CD4-positive, alpha-beta memory T cell (primary cell): Measurements from ENCODE around the gene ARMC9. TPM values are rescaled to one million over a fixed set of nuclear protein-coding genes. Genes with fewer than 3 reads are reported as not detected.

Experiments
- CTCF ChIA-PET: fragments of 350-600 bp; sonication (Branson Sonifier 250); formaldehyde crosslinking; loops from one replicate; lab custom pipeline; 2021; ENCODE audit warnings: inconsistent platforms; ENCODE audit not compliant: partially characterized antibody; lab: Charles Lee
- POLR2A ChIA-PET: fragments of 350-600 bp; sonication (Branson Sonifier 250); formaldehyde crosslinking; loops from one replicate; lab custom pipeline; 2021; ENCODE audit not compliant: partially characterized antibody; lab: Charles Lee
- DNase-seq, 5 donors: peaks; one replicate each; pipeline versions ENCODE4 v3.0.0 to v3.0.0-alpha.2; 2020 to 2022; ENCODE audit warnings: mixed read lengths in 1 of 5
- H3K27ac ChIP-seq: one replicate; pipeline ENCODE4 v1.7.0; 2013; ENCODE audit warnings: low read depth, low read length
- H3K27me3 ChIP-seq: 2 replicates; pipeline ENCODE4 v1.7.0; 2013; ENCODE audit warnings: mild to moderate bottlenecking, low read length, moderate library complexity; ENCODE audit not compliant: insufficient read depth
- H3K36me3 ChIP-seq: 2 replicates; pipeline ENCODE4 v1.7.0; 2013; ENCODE audit warnings: mild to moderate bottlenecking, low read length, moderate library complexity; ENCODE audit not compliant: insufficient read depth
- H3K4me1 ChIP-seq: 2 replicates; pipeline ENCODE4 v1.7.0; 2013; ENCODE audit warnings: mild to moderate bottlenecking, low read length, moderate library complexity; ENCODE audit not compliant: insufficient read depth
- H3K4me3 ChIP-seq, 2 donors: one replicate each; pipeline ENCODE4 v1.7.0; 2013; ENCODE audit warnings: low read length in 2 of 2, mild to moderate bottlenecking in 1 of 2
- H3K9me3 ChIP-seq, 2 donors: one replicate each; pipeline ENCODE4 v1.7.0; 2013; ENCODE audit warnings: low read length in 2 of 2, control low read depth in 1 of 2; ENCODE audit not compliant: control insufficient read depth in 1 of 2
- H3K27ac Mint-ChIP-seq, 7 donors: one replicate each; pipeline ENCODE4 v1.8.0; 2020 to 2021; ENCODE audit warnings: mixed read lengths in 7 of 7, mild to moderate bottlenecking in 6 of 7, inconsistent platforms in 3 of 7, moderate library complexity in 3 of 7
- H3K27me3 Mint-ChIP-seq, 2 donors: one replicate each; pipeline ENCODE4 v1.8.0; 2020 to 2021; ENCODE audit warnings: mixed read lengths in 2 of 2
- H3K36me3 Mint-ChIP-seq, 2 donors: one replicate each; pipeline ENCODE4 v1.8.0; 2020 to 2021; ENCODE audit warnings: mixed read lengths in 2 of 2, inconsistent platforms in 1 of 2, mild to moderate bottlenecking in 1 of 2
- H3K4me1 Mint-ChIP-seq, 4 donors: one replicate each; pipeline ENCODE4 v1.8.0; 2020 to 2021; ENCODE audit warnings: mixed read lengths in 4 of 4, mild to moderate bottlenecking in 1 of 4
- H3K4me3 Mint-ChIP-seq, 8 donors: one replicate each; pipeline ENCODE4 v1.8.0; 2020 to 2021; ENCODE audit warnings: mixed read lengths in 8 of 8, mild to moderate bottlenecking in 7 of 8, moderate library complexity in 6 of 8, inconsistent platforms in 3 of 8
- H3K9me3 Mint-ChIP-seq, 8 donors: one replicate each; pipeline ENCODE4 v1.8.0; 2020 to 2021; ENCODE audit warnings: mixed read lengths in 8 of 8, mild to moderate bottlenecking in 5 of 8, inconsistent platforms in 3 of 8, moderate library complexity in 1 of 8
- intact Hi-C: fragments of 100-400 bp; cut with micrococcal nuclease; formaldehyde crosslinking; loops from one replicate; pipeline ENCODE4 v1.15.1; 2023
- polyA plus RNA-seq, 2 donors: library from polyadenylated mRNA; unstranded; fragments of 300-500 nt; fragmentation: Illumina TruSeq; gene quantifications; one replicate each; pipeline ENCODE4 v1.2.3, GENCODE V29; 2021
- total RNA-seq, 2 experiments: library from RNA; stranded (reverse); gene quantifications; one replicate each; pipeline ENCODE4 v1.2.3, GENCODE V29; 2021

The ARMC9 gene
- total and polyA plus RNA-seq, 4 experiments from 2014 or later: 0.50 to 1.4 (median 1.1) TPM; not detected in 1

GRCh38 chr2:231163011-231163410 lies 35.4 kb upstream of the ARMC9 start:
- DNase-seq: no peak
- no peaks in the 10 kb centered on the region for H3K9me3 ChIP-seq
- no peaks in the 10 kb centered on the region for H3K27me3 Mint-ChIP-seq
- H3K36me3 ChIP-seq: peaks cover 31% of the 10 kb centered on the region
- H3K4me1 Mint-ChIP-seq: peaks cover 5 to 24% (median 13%) of the 10 kb centered on the region in 4 donors
- peak overlapping the region in 2 of 7 donors; percentile 31 to 59 for H3K27ac Mint-ChIP-seq
- no peak overlapping the region for H3K27ac ChIP-seq
- no peaks in the 10 kb centered on the region for H3K9me3 Mint-ChIP-seq
- H3K4me3 Mint-ChIP-seq: no peak overlapping the region
- ChIA-PET CTCF (interaction anchor here (0.7 kb wide), 1 partner anchor 26 kb away, joined by 3 read pairs; no protein-coding TSS in a partner anchor), POLR2A (no interaction called here)
- H3K4me1 ChIP-seq: peaks cover 11% of the 10 kb centered on the region
- peaks cover 41 to 70% of the 10 kb centered on the region in 2 donors for H3K36me3 Mint-ChIP-seq
- intact Hi-C loops: no loop called here
- H3K4me3 ChIP-seq: no peak overlapping the region
- no peaks in the 10 kb centered on the region for H3K27me3 ChIP-seq

- ChIA-PET CTCF (interaction anchor here (0.7 kb wide), 1 partner anchor 26 kb away, joined by 3 read pairs; no protein-coding TSS in a partner anchor), POLR2A (no interaction called here)
- DNase-seq: no peak
- H3K27ac Mint-ChIP-seq: peak overlapping the region in 1 of 7 donors; percentile 31
- peaks cover 31% of the 10 kb centered on the region for H3K36me3 ChIP-seq
- no peak overlapping the region for H3K27ac ChIP-seq
- H3K9me3 ChIP-seq: no peaks in the 10 kb centered on the region
- no peaks in the 10 kb centered on the region for H3K27me3 Mint-ChIP-seq
- H3K36me3 Mint-ChIP-seq: peaks cover 39 to 71% of the 10 kb centered on the region in 2 donors
- H3K4me3 ChIP-seq: no peak overlapping the region
- intact Hi-C loops: no loop called here
- no peaks in the 10 kb centered on the region for H3K9me3 Mint-ChIP-seq
- H3K4me3 Mint-ChIP-seq: no peak overlapping the region
- H3K4me1 ChIP-seq: peaks cover 11% of the 10 kb centered on the region
- H3K27me3 ChIP-seq: no peaks in the 10 kb centered on the region
- peaks cover 5 to 24% (median 13%) of the 10 kb centered on the region in 4 donors for H3K4me1 Mint-ChIP-seq
Observed at GRCh38 chr2:231163414-231164095, 34.9 kb upstream of the ARMC9 start.

- Histone ChIP-seq H3K9me3 (no peaks in the 10 kb centered on the region), H3K4me1 (no peaks in the 10 kb centered on the region), H3K36me3 (peaks cover 50% of the 10 kb centered on the region), H3K4me3 (no peak overlapping the region), H3K27me3 (no peaks in the 10 kb centered on the region), H3K27ac (no peak overlapping the region)
- Mint-ChIP-seq H3K4me1 (peaks cover 0 to 1% (median 0%) of the 10 kb centered on the region in 4 donors), H3K27ac (peak overlapping the region in 3 of 7 donors; percentile 1 to 61 (median 23)), H3K27me3 (no peaks in the 10 kb centered on the region), H3K9me3 (no peaks in the 10 kb centered on the region), H3K36me3 (peaks cover 55 to 85% of the 10 kb centered on the region in 2 donors), H3K4me3 (no peak overlapping the region)
- intact Hi-C loops: no loop called here
- no peak for DNase-seq
- ChIA-PET POLR2A (no interaction called here), CTCF (no interaction called here)
Observed at GRCh38 chr2:231167745-231168459, 30.5 kb upstream of the ARMC9 start.

- H3K4me1 Mint-ChIP-seq: no peaks in the 10 kb centered on the region
- DNase-seq: no peak
- POLR2A ChIA-PET: no interaction called here
- no peak overlapping the region for H3K4me3 ChIP-seq
- intact Hi-C loops: no loop called here
- H3K9me3 ChIP-seq: no peaks in the 10 kb centered on the region
- H3K4me3 Mint-ChIP-seq: no peak overlapping the region
- H3K9me3 Mint-ChIP-seq: no peaks in the 10 kb centered on the region
- H3K27me3 ChIP-seq: no peaks in the 10 kb centered on the region
- H3K4me1 ChIP-seq: no peaks in the 10 kb centered on the region
- peak overlapping the region in 2 of 7 donors; percentile 23 to 61 for H3K27ac Mint-ChIP-seq
- no peaks in the 10 kb centered on the region for H3K27me3 Mint-ChIP-seq
- H3K36me3 Mint-ChIP-seq: peaks cover 55 to 80% of the 10 kb centered on the region in 2 donors
- CTCF ChIA-PET: no interaction called here
- H3K27ac ChIP-seq: no peak overlapping the region
- peaks cover 50% of the 10 kb centered on the region for H3K36me3 ChIP-seq
Observed at GRCh38 chr2:231168460-231169139, 29.8 kb upstream of the ARMC9 start.

GRCh38 chr2:231169488-231169887 lies 28.9 kb upstream of the ARMC9 start:
- H3K27me3 Mint-ChIP-seq: no peaks in the 10 kb centered on the region
- no peaks in the 10 kb centered on the region for H3K4me1 Mint-ChIP-seq
- CTCF ChIA-PET: no interaction called here
- no peak overlapping the region for H3K27ac ChIP-seq
- H3K36me3 Mint-ChIP-seq: peaks cover 58 to 81% of the 10 kb centered on the region in 2 donors
- H3K4me1 ChIP-seq: no peaks in the 10 kb centered on the region
- no peaks in the 10 kb centered on the region for H3K27me3 ChIP-seq
- no peaks in the 10 kb centered on the region for H3K9me3 ChIP-seq
- POLR2A ChIA-PET: no interaction called here
- intact Hi-C loops: no loop called here
- no peak overlapping the region for H3K4me3 Mint-ChIP-seq
- peaks cover 46% of the 10 kb centered on the region for H3K36me3 ChIP-seq
- no peaks in the 10 kb centered on the region for H3K9me3 Mint-ChIP-seq
- no peak overlapping the region for H3K4me3 ChIP-seq
- H3K27ac Mint-ChIP-seq: peak overlapping the region in 2 of 7 donors; percentile 13 to 67
- no peak for DNase-seq

- Mint-ChIP-seq H3K9me3 (no peaks in the 10 kb centered on the region), H3K27me3 (no peaks in the 10 kb centered on the region), H3K4me3 (no peak overlapping the region), H3K36me3 (peaks cover 60 to 81% of the 10 kb centered on the region in 2 donors), H3K27ac (peak overlapping the region in 1 of 7 donors; percentile 13), H3K4me1 (no peaks in the 10 kb centered on the region)
- Histone ChIP-seq H3K36me3 (peaks cover 43% of the 10 kb centered on the region), H3K4me3 (no peak overlapping the region), H3K27me3 (no peaks in the 10 kb centered on the region), H3K4me1 (no peaks in the 10 kb centered on the region), H3K9me3 (no peaks in the 10 kb centered on the region), H3K27ac (no peak overlapping the region)
- DNase-seq: no peak
- intact Hi-C loops: no loop called here
- POLR2A ChIA-PET: no interaction called here
- CTCF ChIA-PET: no interaction called here
Observed at GRCh38 chr2:231170055-231170454, 28.4 kb upstream of the ARMC9 start.

- POLR2A ChIA-PET: no interaction called here
- Mint-ChIP-seq H3K27me3 (no peaks in the 10 kb centered on the region), H3K27ac (no peak overlapping the region), H3K36me3 (peaks cover 52 to 71% of the 10 kb centered on the region in 2 donors), H3K4me1 (no peaks in the 10 kb centered on the region), H3K4me3 (no peak overlapping the region), H3K9me3 (no peaks in the 10 kb centered on the region)
- no peaks in the 10 kb centered on the region for H3K4me1 ChIP-seq
- intact Hi-C loops: no loop called here
- CTCF ChIA-PET: no interaction called here
- no peak for DNase-seq
- peaks cover 24% of the 10 kb centered on the region for H3K36me3 ChIP-seq
- no peaks in the 10 kb centered on the region for H3K9me3 ChIP-seq
- H3K27me3 ChIP-seq: no peaks in the 10 kb centered on the region
- no peak overlapping the region for H3K4me3 ChIP-seq
- no peak overlapping the region for H3K27ac ChIP-seq
Observed at GRCh38 chr2:231172025-231172424, 26.4 kb upstream of the ARMC9 start.
